Aorta (tissue), 5 donors: ENCODE data around the gene CD58. TPM values are rescaled to one million over a fixed set of nuclear protein-coding genes. Genes with fewer than 3 reads are reported as not detected.

ENCODE experiments used
- ATAC-seq: fragments of 200-7000 bp; cut with Tn5 transposase; one replicate; pipeline ENCODE4 v1.9.1; 2022; ENCODE audit warnings: moderate library complexity; ENCODE audit not compliant: low FRiP score
- DNase-seq, 2 donors: peaks; one replicate each; pipeline ENCODE4 v3.0.0-alpha.2; 2020
- H3K27ac ChIP-seq, 2 donors: one replicate each; pipeline ENCODE4 v1.5.1; 2013; ENCODE audit warnings: low read length in 2 of 2, mild to moderate bottlenecking in 2 of 2, moderate library complexity in 2 of 2, control low read depth in 1 of 2, inconsistent platforms in 1 of 2, low read depth in 1 of 2
- H3K27me3 ChIP-seq, 2 donors: one replicate each; pipeline ENCODE4 v1.6.1; 2013; ENCODE audit warnings: control low read depth in 1 of 2, low read length in 1 of 2, mild to moderate bottlenecking in 1 of 2, moderate library complexity in 1 of 2; ENCODE audit not compliant: insufficient read depth in 2 of 2, control insufficient read depth in 1 of 2
- H3K36me3 ChIP-seq, 2 donors: one replicate each; pipeline ENCODE4 v1.6.1; 2013; ENCODE audit warnings: control low read depth in 1 of 2, low read length in 1 of 2, mild to moderate bottlenecking in 1 of 2; ENCODE audit not compliant: insufficient read depth in 2 of 2, control insufficient read depth in 1 of 2
- H3K4me1 ChIP-seq, 2 donors: one replicate each; pipeline ENCODE4 v1.6.1; 2013; ENCODE audit warnings: low read length in 2 of 2, control low read depth in 1 of 2, mild to moderate bottlenecking in 1 of 2, moderate library complexity in 1 of 2; ENCODE audit not compliant: insufficient read depth in 2 of 2, control insufficient read depth in 1 of 2
- H3K4me3 ChIP-seq, 2 donors: one replicate each; pipeline ENCODE4 v1.5.1; 2013; ENCODE audit warnings: low read length in 2 of 2, control low read depth in 1 of 2, mild to moderate bottlenecking in 1 of 2
- H3K9me3 ChIP-seq: one replicate; pipeline ENCODE4 v1.6.1; 2013; ENCODE audit warnings: mild to moderate bottlenecking, low read length; ENCODE audit not compliant: control insufficient read depth
- WGBS, 2 donors: extraction: QIAGEN DNeasy Blood & Tissue Kit; methylation state at CpG; one replicate each; pipeline ENCODE4 v1.1.7; 2013; 5-methylcytosine and 5-hydroxymethylcytosine counted together
- intact Hi-C, 2 donors: fragments of 100-400 bp; cut with DNase I; formaldehyde crosslinking; loops; one replicate each; pipeline versions ENCODE4 v1.14.2 to v1.15.0; 2022
- polyA plus RNA-seq, 2 donors: library from polyadenylated mRNA; stranded (reverse); fragments of 200-250 nt; gene quantifications; one replicate each; pipeline ENCODE4 v1.2.3, GENCODE V29; 2013
- total RNA-seq, 2 donors: library from RNA; stranded (reverse); fragmentation: NEBNext Ultra II Directional; extraction: Animal tissue kit (Norgen Biotek cat#: 25700); gene quantifications; one replicate each; pipeline ENCODE4 v1.2.1, GENCODE V29; 2021
- donor health status: healthy with polysubstance abuse.
- donor health status: Bipolar disorder and iron deficiency.
- donor health status: DM: no; HTN: no; CAD: no.
- donor health status: DM: no; HTN: no; CAD: no.
- donor health status: DM: yes; HTN: yes; CAD: no.

Gene CD58
- total and polyA plus RNA-seq, 4 donors = 28.6 to 45.4 (median 31.6) TPM

GRCh38 chr1:116559304-116559761 lies 11.5 kb downstream of the CD58 start:
- Histone ChIP-seq H3K9me3 (no peaks in the 10 kb centered on the region), H3K4me3 (no peak overlapping the region), H3K36me3 (no peaks in the 10 kb centered on the region), H3K4me1 (no peaks in the 10 kb centered on the region), H3K27me3 (no peaks in the 10 kb centered on the region), H3K27ac (no peak overlapping the region)
- intact Hi-C loops = no loop called here
- ATAC-seq (no peak), DNase-seq (no peak)
- WGBS, 2 donors = 86 to 89% methylated on average over 8 of the region's 8 CpGs

GRCh38 chr1:116558571-116558970 lies 12.3 kb downstream of the CD58 start:
- intact Hi-C loops = no loop called here
- Histone ChIP-seq H3K4me1 (no peaks in the 10 kb centered on the region), H3K9me3 (no peaks in the 10 kb centered on the region), H3K36me3 (no peaks in the 10 kb centered on the region), H3K4me3 (no peak overlapping the region), H3K27ac (no peak overlapping the region), H3K27me3 (no peaks in the 10 kb centered on the region)
- ATAC-seq (no peak), DNase-seq (no peak)
- 89 to 90% methylated on average over 1 of the region's 1 CpG for WGBS, 2 donors

- Histone ChIP-seq H3K27ac (no peak overlapping the region), H3K36me3 (no peaks in the 10 kb centered on the region), H3K9me3 (no peaks in the 10 kb centered on the region), H3K27me3 (no peaks in the 10 kb centered on the region), H3K4me3 (no peak overlapping the region), H3K4me1 (no peaks in the 10 kb centered on the region)
- intact Hi-C loops = no loop called here
- DNase-seq = no peak
- ATAC-seq = no peak
- WGBS, 2 donors = 86 to 88% methylated on average over 4 of the region's 4 CpGs
These were observed 12.7 kb downstream of the CD58 start for GRCh38 chr1:116558140-116558549.

GRCh38 chr1:116557323-116557878 lies 13.4 kb downstream of the CD58 start:
- Histone ChIP-seq H3K36me3 (no peaks in the 10 kb centered on the region), H3K27ac (no peak overlapping the region), H3K4me1 (no peaks in the 10 kb centered on the region), H3K27me3 (no peaks in the 10 kb centered on the region), H3K9me3 (no peaks in the 10 kb centered on the region), H3K4me3 (no peak overlapping the region)
- DNase-seq (no peak), ATAC-seq (no peak)
- 94% methylated on average over 4 of the region's 4 CpGs for WGBS, 2 donors
- intact Hi-C loops = no loop called here

- H3K4me1 ChIP-seq = no peaks in the 10 kb centered on the region
- intact Hi-C loops = no loop called here
- 43 to 56% methylated on average over 6 of the region's 6 CpGs for WGBS, 2 donors
- no peaks in the 10 kb centered on the region for H3K27me3 ChIP-seq
- H3K36me3 ChIP-seq = no peaks in the 10 kb centered on the region
- ATAC-seq = no peak
- DNase-seq = peak; percentile 86
- no peak overlapping the region for H3K4me3 ChIP-seq
- peak overlapping the region in 1 of 2 donors; percentile 74 for H3K27ac ChIP-seq
- no peaks in the 10 kb centered on the region for H3K9me3 ChIP-seq
These were observed 14.4 kb downstream of the CD58 start for GRCh38 chr1:116556289-116557006.

- intact Hi-C loops = no loop called here
- Histone ChIP-seq H3K4me3 (no peak overlapping the region), H3K36me3 (no peaks in the 10 kb centered on the region), H3K27me3 (no peaks in the 10 kb centered on the region), H3K9me3 (no peaks in the 10 kb centered on the region), H3K27ac (no peak overlapping the region), H3K4me1 (no peaks in the 10 kb centered on the region)
- no peak for ATAC-seq
- no peak for DNase-seq
- WGBS, 2 donors = 81% methylated on average over 2 of the region's 2 CpGs
These were observed 15.9 kb downstream of the CD58 start for GRCh38 chr1:116554924-116555323.

GRCh38 chr1:116553386-116554115 lies 17.3 kb downstream of the CD58 start:
- H3K27me3 ChIP-seq = no peaks in the 10 kb centered on the region
- no peaks in the 10 kb centered on the region for H3K4me1 ChIP-seq
- no peak for DNase-seq
- no peak overlapping the region for H3K27ac ChIP-seq
- 89 to 100% methylated on average over 1 of the region's 1 CpG for WGBS, 2 donors
- intact Hi-C loops = no loop called here
- no peak for ATAC-seq
- no peaks in the 10 kb centered on the region for H3K9me3 ChIP-seq
- H3K36me3 ChIP-seq = no peaks in the 10 kb centered on the region
- no peak overlapping the region for H3K4me3 ChIP-seq

GRCh38 chr1:116546354-116546977 lies 24.4 kb downstream of the CD58 start:
- no peak overlapping the region for H3K4me3 ChIP-seq
- intact Hi-C loops = no loop called here
- ATAC-seq (no peak), DNase-seq (no peak)
- H3K27ac ChIP-seq = no peak overlapping the region
- 93% methylated on average over 4 of the region's 4 CpGs for WGBS, 2 donors
- no peaks in the 10 kb centered on the region for H3K9me3 ChIP-seq
- no peaks in the 10 kb centered on the region for H3K27me3 ChIP-seq
- H3K4me1 ChIP-seq = no peaks in the 10 kb centered on the region
- peaks cover 0 to 4% of the 10 kb centered on the region in 2 donors for H3K36me3 ChIP-seq
